GM12891 (cell line): Measurements from ENCODE around the gene ZACN.

ENCODE experiments used
- POLR2A ChIP-seq: IDR thresholded peaks from 2 replicates; pipeline ENCODE4 v1.6.1; 2011; ENCODE audit warnings: low read depth, low read length, control low read depth
- POLR2AphosphoS5 ChIP-seq: IDR thresholded peaks from 2 replicates; pipeline ENCODE4 v1.6.1; 2011; ENCODE audit warnings: low read depth, low read length, control low read depth
- TAF1 ChIP-seq: IDR thresholded peaks from 2 replicates; pipeline ENCODE4 v1.6.1; 2011; ENCODE audit warnings: low read depth, low read length, control low read depth

GRCh38 chr17:76088041-76088867 is 9.3 kb downstream of the ZACN start:
- no peak for TF ChIP-seq POLR2AphosphoS5
- no peak for TF ChIP-seq POLR2A
- TF ChIP-seq TAF1 = no peak
